GM12878 (cell line): ENCODE results near the gene LDB2. TPM values are rescaled to one million over a fixed set of nuclear protein-coding genes. Genes with fewer than 3 reads are reported as not detected.

Source experiments
- BACH1 ChIP-seq: fragments of 450-650 bp; IDR thresholded peaks from 2 replicates; pipeline ENCODE4 v1.6.1; 2017; ENCODE audit warnings: mild to moderate bottlenecking, borderline replicate concordance
- BHLHE40 ChIP-seq, 2 experiments: fragments of 450-650 bp in 1 of 2; IDR thresholded peaks; 2 replicates each; pipeline ENCODE4 v1.6.1; 2011 to 2017; ENCODE audit warnings: low read depth in 2 of 2, borderline replicate concordance in 1 of 2, improper control_type of control experiment in 1 of 2, low read length in 1 of 2, mild to moderate bottlenecking in 1 of 2
- ELK1 ChIP-seq: IDR thresholded peaks from 2 replicates; pipeline ENCODE4 v1.6.1; 2012; ENCODE audit warnings: low read depth, low read length, improper control_type of control experiment
- HDGF ChIP-seq: fragments of 450-650 bp; IDR thresholded peaks from 2 replicates; pipeline ENCODE4 v1.6.1; 2016; ENCODE audit warnings: antibody characterized with exemption
- NFIC ChIP-seq: IDR thresholded peaks from 2 replicates; pipeline ENCODE4 v1.6.1; 2012; ENCODE audit warnings: low read depth, mild to moderate bottlenecking, inconsistent platforms, low read length, moderate library complexity
- PML ChIP-seq: IDR thresholded peaks from 2 replicates; pipeline ENCODE4 v1.6.1; 2012; ENCODE audit warnings: low read length, inconsistent platforms
- RCOR1 ChIP-seq: conservative IDR thresholded peaks from 2 replicates; pipeline ENCODE4 v1.6.1; 2012; ENCODE audit warnings: low read depth, low read length, improper control_type of control experiment
- TARDBP ChIP-seq: IDR thresholded peaks from 2 replicates; pipeline ENCODE4 v1.6.1; 2016; ENCODE audit warnings: borderline replicate concordance
- TCF3 ChIP-seq: IDR thresholded peaks from 2 replicates; pipeline ENCODE4 v1.6.1; 2012; ENCODE audit warnings: low read depth, mild to moderate bottlenecking, low read length, borderline replicate concordance; ENCODE audit not compliant: insufficient read depth
- ZBTB11 ChIP-seq: fragments of 450-650 bp; formaldehyde crosslinking; IDR thresholded peaks from 2 replicates; pipeline ENCODE4 v1.5.0; 2022; ENCODE audit warnings: mild to moderate bottlenecking, missing genetic modification characterization
- ZBTB4 ChIP-seq: fragments of 450-650 bp; formaldehyde crosslinking; IDR thresholded peaks from 2 replicates; pipeline ENCODE4 v1.4.0; 2022; ENCODE audit warnings: mild to moderate bottlenecking, moderate library complexity
- polyA plus RNA-seq, 11 experiments: library from polyadenylated mRNA; depleted of rRNA in 4 of 11; unstranded in 6 of 11; stranded (reverse) in 5 of 11; fragments of >200 nt; fragmentation: Nextera tagmentation in 4 of 11; fragmentation: Illumina TruSeq in 1 of 11; extraction: Ambion mirVana in 4 of 11; extraction: Trizol in 1 of 11; gene quantifications; 1 replicate in 1 of 11; 2 replicates in 10 of 11; pipeline versions ENCODE4 v1.2.1 to v1.2.3, GENCODE V29; 2011 to 2016; ENCODE audit warnings: inconsistent platforms in 2 of 11, missing spikeins in 2 of 11, low read depth in 1 of 11
- total RNA-seq, 4 experiments: library from RNA; depleted of rRNA in 3 of 4; stranded (reverse); fragments of >200 nt in 3 of 4; fragmentation: Illumina TruSeq in 1 of 4; extraction: Trizol in 1 of 4; gene quantifications; 2 replicates each; pipeline versions ENCODE4 v1.2.1 to v1.2.3, GENCODE V29; 2013 to 2021

The LDB2 gene
- total and polyA plus RNA-seq, 10 of the 15 experiments (the other 5 are each of a cell fraction or from before 2014, with no cell fraction given), result 0.15 TPM; not detected in 9

GRCh38 chr4:16659694-16660093 lies 238.8 kb downstream of the LDB2 start (continued):
- TF ChIP-seq NFIC (no peak), BHLHE40 (IDR thresholded peaks at IDR 0.05; ENCODE audit: borderline replicate concordance in 1 of 2, low read depth in 2 of 2, low read length in 1 of 2) (no peak), RCOR1 (no peak), ELK1 (no peak), HDGF (no peak), PML (no peak), TCF3 (no peak), ZBTB4 (CRISPR knock-in tag) (no peak), ZBTB11 (CRISPR knock-in tag) (no peak), BACH1 (no peak), TARDBP (no peak)
